Measurements from ENCODE around the gene ARHGEF18. TPM values are rescaled to one million over a fixed set of nuclear protein-coding genes. Genes with fewer than 3 reads are reported as not detected.
A peak's percentile ranks its signal among the peaks of the same experiment; 100 is the strongest.

ARHGEF18 gene
- total RNA-seq, 1 donor from 2014 or later: 29.3 TPM

GRCh38 chr19:7395360-7396066 lies 46.8 kb downstream of the ARHGEF18 start:
- intact Hi-C loops (cut with micrococcal nuclease): loop anchor here (1.0 to 5.0 kb wide), 3 partner anchors 140 to 434 kb away; partner anchors contain the start of gene PNPLA6
- peak overlapping the region; percentile 48 for H3K27ac Mint-ChIP-seq
- H3K4me3 Mint-ChIP-seq: peak overlapping the region; percentile 89
- DNase-seq (ENCODE audit: low spot score): no peak
- H3K9me3 Mint-ChIP-seq: no peaks in the 10 kb centered on the region
- peaks cover 26% of the 10 kb centered on the region for H3K4me1 Mint-ChIP-seq (ENCODE audit: low read depth)
- H3K36me3 Mint-ChIP-seq (ENCODE audit: low read depth): peaks cover 9% of the 10 kb centered on the region
- H3K27me3 Mint-ChIP-seq (ENCODE audit: insufficient read depth): no peaks in the 10 kb centered on the region

- Mint-ChIP-seq H3K27ac (no peak overlapping the region), H3K9me3 (no peaks in the 10 kb centered on the region), H3K36me3 (ENCODE audit: low read depth) (peaks cover 10% of the 10 kb centered on the region), H3K4me1 (ENCODE audit: low read depth) (peaks cover 26% of the 10 kb centered on the region), H3K4me3 (no peak overlapping the region), H3K27me3 (ENCODE audit: insufficient read depth) (no peaks in the 10 kb centered on the region)
- intact Hi-C loops (cut with micrococcal nuclease): loop anchor here (5.0 kb wide), 1 partner anchor 200 kb away; no protein-coding TSS in a partner anchor
- DNase-seq (ENCODE audit: low spot score): no peak
Measured at GRCh38 chr19:7397687-7398086, 49.0 kb downstream of the ARHGEF18 start.

Other genes with a start within 250 kb of the ARHGEF18 start
- 1.5 TPM in 2 replicates for gene INSR, start 54.5 kb upstream of the ARHGEF18 start, total RNA-seq
- gene PEX11G, start 140.1 kb downstream of the ARHGEF18 start, total RNA-seq: 1.4 and 1.5 TPM in 2 replicates
- gene ZNF358, start 167.2 kb downstream of the ARHGEF18 start, total RNA-seq: 4.8 and 5.2 TPM in 2 replicates
- 14.0 and 14.4 TPM in 2 replicates for gene MCOLN1, start 173.7 kb downstream of the ARHGEF18 start, total RNA-seq
- gene PNPLA6, start 186.8 kb downstream of the ARHGEF18 start, total RNA-seq: 131 and 136 TPM in 2 replicates
- 0.37 and 0.67 TPM in 2 replicates for gene CAMSAP3, start 246.9 kb downstream of the ARHGEF18 start, total RNA-seq

Measured in activated T-helper 1 cell treated with anti-CD3 and anti-CD28 coated beads, Interleukin-12 subunit alpha, Interleukin-12 subunit beta, Interleukin-2, Interleukin-4 antibody, amounts not matched to agents 30 ng/mL and 10 ng/mL and 1 ng/mL, durations not matched to agents 14 hours and 24 hours and 36 hours (primary cell).